Activated CD4-positive, alpha-beta T cell treated with anti-CD3 and anti-CD28 coated beads, Interleukin-2, Interleukin-6, amounts not matched to agents 100 ng/mL and 50 ng/mL, durations not matched to agents 16 hours and 8 hours (primary cell): Measurements from ENCODE around the gene HMCN1.
"Not testable (repeated sequence)": the region's sequence is repeated elsewhere in the genome, so short reads cannot be mapped to it uniquely, and the experiment has no call there.

Source experiments
- DNase-seq: peaks from one replicate; pipeline ENCODE4 v3.0.0-alpha.2; 2020

The HMCN1 gene

DNA sequence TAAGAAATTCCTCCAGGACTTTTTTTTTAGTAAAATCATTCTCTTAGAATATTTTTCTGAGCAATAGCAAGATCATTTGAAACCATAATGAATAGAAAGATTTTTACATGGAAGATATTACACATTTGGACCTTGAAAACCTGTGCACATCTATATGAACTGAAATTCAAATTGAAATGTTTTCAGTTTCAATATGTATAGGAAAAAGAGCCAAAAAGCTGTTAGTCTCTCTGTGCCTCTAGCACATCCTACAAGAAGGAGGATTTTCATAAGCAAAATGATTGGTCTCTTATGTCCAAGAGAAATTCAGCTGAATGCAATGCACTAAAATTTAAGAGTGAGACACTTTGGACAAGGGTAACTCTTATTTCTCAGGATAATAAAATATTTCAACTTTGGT, 8.2 kb downstream of the HMCN1 start:
- peak; percentile 30 for DNase-seq

DNA sequence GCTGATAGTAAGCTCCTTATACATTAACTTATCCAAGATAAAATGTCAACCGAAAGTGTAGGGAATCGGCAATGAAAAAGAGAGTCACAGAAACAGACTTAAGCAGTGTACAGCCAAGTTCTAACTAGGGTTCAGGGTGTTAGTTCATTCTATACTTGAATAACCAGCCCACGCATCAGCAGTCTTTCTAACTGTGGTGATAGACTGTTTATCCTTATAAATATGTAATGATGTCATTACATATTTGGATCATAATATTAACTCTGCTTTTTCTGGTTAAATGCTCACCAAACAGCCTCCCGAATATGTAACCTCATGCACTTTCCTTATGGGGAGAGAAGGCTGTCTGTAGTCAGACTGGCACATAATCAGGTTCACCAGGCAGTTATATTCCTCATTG, 11.0 kb downstream of the HMCN1 start:
- DNase-seq = no peak

GRCh38 chr1:185759061-185759460, 24.9 kb downstream of the HMCN1 start:
- DNase-seq = no peak

- no peak for DNase-seq
These were observed 27.6 kb downstream of the HMCN1 start for GRCh38 chr1:185761841-185762240.

- no peak for DNase-seq
These were observed 33.4 kb downstream of the HMCN1 start for GRCh38 chr1:185767508-185768120.

DNA sequence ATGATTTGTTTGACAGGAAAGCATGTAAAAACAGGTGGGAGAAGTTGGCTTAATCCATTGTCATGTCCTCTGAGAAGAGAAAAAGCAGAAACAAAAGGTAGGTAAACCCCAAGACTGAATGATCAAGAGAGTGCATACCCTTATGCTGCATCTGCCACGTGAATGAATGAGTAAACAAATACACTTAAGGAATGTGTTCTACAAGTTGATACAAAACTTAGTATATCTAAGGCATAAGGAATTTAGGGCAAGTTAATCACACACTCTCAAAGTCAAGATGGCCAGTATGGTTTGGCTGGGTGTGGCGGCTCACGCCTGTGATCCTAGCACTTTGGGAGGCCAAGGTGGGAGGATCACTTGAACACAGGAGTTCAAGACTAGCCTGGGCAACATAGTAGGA, 34.2 kb downstream of the HMCN1 start:
- no peak for DNase-seq

DNA sequence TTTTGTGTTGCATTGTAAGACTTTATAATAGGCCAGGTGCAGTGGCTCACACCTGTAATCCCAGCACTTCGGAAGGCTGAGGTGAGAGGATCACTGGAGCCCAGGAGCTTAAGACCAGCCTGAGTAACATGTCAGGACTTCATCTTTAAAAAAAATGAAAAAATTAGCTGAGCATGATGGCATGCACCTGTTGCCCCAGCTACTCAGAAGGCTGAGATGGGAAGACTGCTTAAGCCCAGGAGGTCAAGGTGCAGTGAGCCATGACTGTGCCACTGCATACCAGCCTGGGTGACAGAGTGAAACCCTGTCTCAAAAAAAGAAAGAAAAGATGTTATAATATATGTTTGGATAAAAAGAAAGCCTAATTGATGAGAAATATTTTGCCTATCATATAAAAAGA, 34.9 kb downstream of the HMCN1 start:
- no peak for DNase-seq

DNA sequence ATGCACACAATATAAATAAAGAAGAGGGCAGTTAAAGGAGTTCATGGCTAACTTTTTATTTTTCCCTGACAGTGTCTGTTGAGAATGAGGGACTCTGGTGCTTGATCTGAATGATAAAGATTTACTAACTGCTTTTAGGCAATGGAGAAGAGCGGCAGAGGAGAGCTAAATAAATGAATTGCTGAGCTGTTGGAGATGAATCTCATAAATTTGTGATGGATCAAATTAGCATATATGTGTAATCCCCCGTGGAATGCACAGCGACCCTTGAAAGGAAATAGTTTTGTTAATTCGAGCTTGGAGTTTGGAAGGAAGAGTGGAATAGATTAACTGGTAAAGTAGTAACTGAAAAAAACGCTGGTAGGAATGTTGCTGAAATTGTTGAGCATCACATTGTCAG, 40.2 kb downstream of the HMCN1 start:
- DNase-seq = no peak

GRCh38 chr1:185775501-185775900, 41.3 kb downstream of the HMCN1 start:
- no peak for DNase-seq

DNA sequence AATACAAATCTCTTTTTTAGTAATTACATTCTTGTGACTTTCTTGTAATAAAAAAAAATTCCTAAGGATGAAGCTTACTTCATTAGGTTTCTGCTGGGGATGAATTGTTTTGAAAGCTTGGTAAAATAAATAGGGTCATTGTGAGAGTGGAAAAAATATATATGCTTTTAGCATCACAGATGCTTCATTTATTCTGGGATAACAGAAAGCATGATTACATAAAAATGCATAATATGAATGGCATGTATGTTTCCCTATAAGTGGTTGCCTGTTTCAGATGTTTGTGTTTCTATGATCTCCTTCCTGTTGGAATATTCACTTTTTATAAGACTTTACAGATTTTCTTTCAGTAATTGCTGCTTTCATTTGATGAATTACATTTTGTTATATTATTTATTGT, 42.3 kb downstream of the HMCN1 start:
- no peak for DNase-seq

DNA sequence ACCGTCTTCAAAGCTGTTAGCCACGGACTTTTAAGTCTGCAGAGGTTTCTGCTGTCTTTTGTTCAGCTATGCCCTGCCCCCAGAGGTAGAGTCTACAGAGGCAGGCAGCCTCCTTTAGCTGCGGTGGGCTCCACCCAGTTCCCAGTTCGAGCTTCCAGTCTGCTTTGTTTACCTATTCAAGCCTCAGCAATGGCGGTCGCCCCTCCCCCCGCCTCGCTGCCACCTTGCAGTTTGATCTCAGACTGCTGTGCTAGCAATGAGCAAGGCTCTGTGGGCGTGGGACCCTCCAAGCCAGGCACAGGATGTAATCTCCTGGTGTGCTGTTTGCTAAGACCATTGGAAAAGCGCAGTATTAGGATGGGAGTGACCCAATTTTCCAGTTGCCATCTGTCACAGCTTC, 49.7 kb downstream of the HMCN1 start:
- DNase-seq = not testable (repeated sequence)

DNA sequence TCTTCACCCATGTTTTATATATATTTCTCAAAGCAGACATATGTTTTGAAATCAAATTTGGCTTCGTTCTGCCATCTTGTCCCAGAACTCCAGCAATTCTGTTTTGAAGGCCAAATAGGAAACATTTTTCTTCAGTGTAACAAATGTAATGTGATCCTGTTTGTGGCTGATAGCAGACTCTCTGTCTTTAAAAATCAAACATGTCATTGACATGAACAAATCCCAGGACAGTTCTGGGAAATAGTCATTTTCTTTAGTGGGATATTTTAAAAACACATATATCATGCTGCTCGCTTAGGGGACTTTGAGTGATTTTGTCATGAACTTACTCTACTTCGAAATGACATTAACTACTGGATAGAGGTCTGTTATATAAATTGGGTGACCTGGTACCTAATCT, 51.4 kb downstream of the HMCN1 start:
- DNase-seq = no peak

- no peak for DNase-seq
These were observed 52.3 kb downstream of the HMCN1 start for GRCh38 chr1:185786524-185786923.

GRCh38 chr1:185787238-185787637, 53.0 kb downstream of the HMCN1 start:
- no peak for DNase-seq

DNA sequence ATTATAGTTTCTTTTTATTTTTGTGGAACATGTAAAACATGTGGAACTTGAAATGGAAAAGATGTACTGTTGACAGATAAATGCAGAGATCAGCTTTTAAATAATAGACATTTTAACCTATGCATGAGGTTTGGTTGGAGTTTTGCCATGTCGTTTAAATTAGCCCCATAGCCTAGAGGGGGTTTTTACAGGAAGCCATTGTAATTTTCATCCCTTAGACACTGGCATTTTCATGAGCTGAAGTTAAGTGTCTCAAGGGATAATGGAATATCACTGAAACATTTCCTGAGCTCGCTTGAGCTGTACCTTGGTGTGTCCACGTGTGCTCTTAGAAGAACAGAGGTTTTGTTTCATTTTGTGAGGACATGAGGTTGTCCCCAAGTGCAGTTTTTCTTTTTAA, 54.2 kb downstream of the HMCN1 start:
- no peak for DNase-seq

- DNase-seq = no peak
These were observed 55.5 kb downstream of the HMCN1 start for GRCh38 chr1:185789501-185790193.

DNA sequence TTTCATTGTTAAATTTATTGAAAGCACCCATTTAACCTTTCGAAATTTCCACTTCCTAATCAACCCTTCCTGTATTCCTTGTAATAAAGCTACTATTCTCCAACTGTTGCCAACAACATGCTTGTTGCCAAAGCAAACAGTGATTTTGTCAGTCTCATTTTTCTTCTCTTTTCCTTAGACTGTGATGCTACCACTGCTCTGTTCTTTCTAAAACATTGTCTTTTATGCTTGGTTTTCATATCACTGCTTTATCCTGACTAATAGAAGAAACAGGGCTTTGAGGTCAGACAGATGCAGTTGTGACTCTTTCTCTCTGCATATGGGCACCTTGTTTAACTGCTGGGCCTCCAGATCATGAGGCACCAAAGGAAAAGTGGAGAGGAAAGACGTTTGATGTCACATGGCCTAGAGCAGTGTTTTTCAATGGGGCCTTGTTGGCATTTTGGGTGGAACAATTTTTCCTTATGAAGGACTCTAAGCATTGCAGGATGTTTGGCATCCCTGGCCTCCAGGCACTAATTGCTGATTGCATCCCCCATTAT, 56.1 kb downstream of the HMCN1 start:
- no peak for DNase-seq

GRCh38 chr1:185792040-185792439, 57.8 kb downstream of the HMCN1 start:
- no peak for DNase-seq

DNA sequence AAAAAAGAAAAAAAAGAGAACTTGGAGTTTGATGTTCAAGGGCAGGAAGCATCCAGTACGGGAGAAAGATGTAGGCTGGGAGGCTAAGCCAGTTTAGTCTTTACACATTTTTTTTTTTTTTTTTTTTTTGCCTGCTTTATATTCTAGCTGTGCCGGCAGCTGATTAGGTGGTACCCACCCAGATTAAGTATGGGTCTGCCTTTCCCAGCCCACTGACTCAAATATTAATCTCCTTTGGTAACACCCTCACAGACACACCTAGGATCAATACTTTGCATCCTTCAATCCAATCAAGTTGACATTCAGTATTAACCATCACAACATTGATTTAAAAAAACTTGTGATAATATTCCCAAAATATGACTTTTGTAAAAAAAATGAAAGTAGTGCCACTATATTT, 60.3 kb downstream of the HMCN1 start:
- not testable (repeated sequence) for DNase-seq

DNA sequence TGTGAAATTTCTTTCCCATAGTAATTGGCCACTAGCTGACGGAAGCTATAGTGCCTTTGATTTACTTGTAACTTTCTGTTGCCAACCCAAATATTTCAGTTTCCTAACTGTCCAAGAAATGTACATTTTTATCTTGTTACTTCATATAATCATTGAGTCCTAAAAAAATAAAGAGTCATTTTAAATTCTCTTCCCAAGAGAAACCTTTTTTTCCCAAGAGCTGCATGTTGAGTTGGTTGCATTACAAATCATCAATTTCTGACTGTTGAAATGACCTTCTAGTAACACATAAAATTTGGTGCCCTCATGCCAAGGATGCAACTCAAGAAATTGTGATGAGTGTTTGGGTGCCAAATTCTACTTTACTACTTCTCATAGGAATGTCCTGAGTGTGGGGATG, 61.0 kb downstream of the HMCN1 start:
- DNase-seq = no peak

DNA sequence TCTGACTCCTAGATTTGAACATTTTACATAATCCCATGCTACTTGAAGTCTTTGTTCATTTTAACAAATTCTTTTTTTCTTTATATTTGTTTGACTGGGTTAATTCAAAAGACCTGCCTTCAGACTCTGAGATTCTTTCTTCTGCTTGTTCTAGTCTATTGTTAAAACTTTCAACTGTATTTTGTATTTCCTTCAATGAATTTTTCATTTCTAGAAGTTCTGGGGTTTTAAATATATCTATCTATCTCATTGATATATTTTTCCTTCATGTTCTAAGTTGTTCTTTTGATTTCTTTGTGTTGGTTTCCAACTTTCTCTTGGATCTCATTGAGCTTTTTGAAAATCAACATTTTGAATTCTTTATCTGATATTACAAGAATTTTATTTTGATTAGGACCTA, 64.3 kb downstream of the HMCN1 start:
- no peak for DNase-seq

GRCh38 chr1:185803241-185803640, 69.0 kb downstream of the HMCN1 start:
- DNase-seq = no peak

DNA sequence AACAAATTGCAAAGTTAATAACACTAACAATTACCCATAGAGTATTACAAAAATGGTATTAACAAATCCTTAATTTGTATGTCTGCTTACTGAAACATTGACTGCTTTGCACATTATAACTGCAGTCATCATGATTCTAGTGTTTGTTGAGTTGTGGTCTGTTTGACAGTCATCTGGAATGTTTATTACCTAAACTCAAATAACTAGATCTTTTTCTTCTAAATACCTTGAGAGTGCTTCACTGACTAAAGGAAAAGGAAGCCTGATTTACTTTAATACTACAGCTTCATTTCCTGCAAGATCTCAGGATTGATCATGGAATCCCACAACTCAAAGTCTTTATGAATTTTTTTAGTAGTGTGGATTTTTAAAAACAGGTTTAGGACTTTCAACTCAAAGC, 70.0 kb downstream of the HMCN1 start:
- no peak for DNase-seq

GRCh38 chr1:185804608-185805007, 70.4 kb downstream of the HMCN1 start:
- no peak for DNase-seq

DNA sequence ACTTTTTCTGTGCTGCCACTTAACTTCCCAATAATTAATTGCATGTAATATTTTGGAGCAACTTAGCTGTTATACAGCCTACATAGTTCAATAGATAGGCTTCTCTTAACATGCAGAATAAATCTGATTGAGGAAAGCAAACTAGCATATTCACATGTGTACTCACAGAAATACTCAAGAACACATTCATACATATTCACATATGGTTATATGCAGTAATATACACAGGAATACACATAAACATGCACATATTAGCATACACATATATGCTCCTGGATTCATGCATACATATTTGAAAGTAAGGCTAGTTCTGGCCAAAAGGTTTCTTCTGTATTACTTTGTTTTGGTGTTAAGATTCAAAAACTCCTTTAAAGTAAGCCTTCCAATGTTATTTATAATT, 73.1 kb downstream of the HMCN1 start:
- no peak for DNase-seq
